Lung (tissue), 12 donors: Measurements from ENCODE around the gene TBATA. TPM values are rescaled to one million over a fixed set of nuclear protein-coding genes. Genes with fewer than 3 reads are reported as not detected.

ENCODE experiments used
- ATAC-seq: fragments of 200-7000 bp; cut with Tn5 transposase; one replicate; pipeline ENCODE4 v1.9.1; 2020; ENCODE audit warnings: moderate number of reproducible peaks; ENCODE audit not compliant: insufficient read depth, low FRiP score
- DNase-seq, 3 donors: peaks; one replicate each; pipeline ENCODE4 v3.0.0-alpha.2; 2013 to 2017
- H3K27ac ChIP-seq, 2 donors: one replicate each; pipeline ENCODE4 v1.5.1; 2013; ENCODE audit warnings: mild to moderate bottlenecking in 2 of 2, moderate library complexity in 2 of 2, control low read depth in 1 of 2, inconsistent platforms in 1 of 2, low read depth in 1 of 2, low read length in 1 of 2
- H3K27me3 ChIP-seq, 3 donors: one replicate each; pipeline ENCODE4 v1.5.1; 2013; ENCODE audit warnings: low read length in 2 of 3; ENCODE audit not compliant: control insufficient read depth in 3 of 3, insufficient read depth in 3 of 3
- H3K36me3 ChIP-seq, 4 donors: one replicate each; pipeline ENCODE4 v1.5.1; 2013; ENCODE audit warnings: low read length in 4 of 4, mild to moderate bottlenecking in 1 of 4, moderate library complexity in 1 of 4; ENCODE audit not compliant: control insufficient read depth in 4 of 4, insufficient read depth in 4 of 4
- H3K4me1 ChIP-seq, 5 donors: one replicate each; pipeline ENCODE4 v1.5.1; 2013; ENCODE audit warnings: low read length in 5 of 5, mild to moderate bottlenecking in 2 of 5, moderate library complexity in 1 of 5; ENCODE audit not compliant: control insufficient read depth in 5 of 5, insufficient read depth in 5 of 5
- H3K4me3 ChIP-seq: one replicate; pipeline ENCODE4 v1.5.1; 2013; ENCODE audit warnings: mild to moderate bottlenecking, control low read depth, moderate library complexity
- H3K9ac ChIP-seq, 2 donors: one replicate each; pipeline ENCODE4 v1.5.1; 2013; ENCODE audit warnings: low read length in 2 of 2, control low read depth in 1 of 2; ENCODE audit not compliant: insufficient read depth in 1 of 2
- H3K9me3 ChIP-seq, 4 donors: one replicate each; pipeline ENCODE4 v1.5.1; 2013; ENCODE audit warnings: low read length in 3 of 4, mild to moderate bottlenecking in 1 of 4, moderate library complexity in 1 of 4; ENCODE audit not compliant: control insufficient read depth in 4 of 4, insufficient read depth in 3 of 4
- WGBS, 2 donors: extraction: QIAGEN DNeasy Blood & Tissue Kit; methylation state at CpG; one replicate each; pipeline ENCODE4 v1.1.7; 2013; 5-methylcytosine and 5-hydroxymethylcytosine counted together
- polyA plus RNA-seq, 2 donors: library from polyadenylated mRNA; stranded (reverse); fragments of 200-250 nt; gene quantifications; one replicate each; pipeline ENCODE4 v1.2.1, GENCODE V29; 2013
- total RNA-seq, 2 donors: library from RNA; depleted of rRNA in 1 of 2; stranded (reverse); fragments of >200 nt in 1 of 2; gene quantifications; one replicate each; pipeline ENCODE4 v1.2.1, GENCODE V29; 2014 to 2021
- TF ChIP-seq, protein P1 (sequence below): IDR thresholded peaks from 2 replicates; pipeline ENCODE4 v1.5.1; 2012; ENCODE audit warnings: mild to moderate bottlenecking; ENCODE audit errors: control extremely low read depth, extremely low read depth
- donor health status: control.
- donor health status: control.
- donor health status: Bipolar disorder and iron deficiency.
- donor health status: healthy.
- donor health status: DM: yes; HTN: yes; CAD: no.

Gene TBATA
- total and polyA plus RNA-seq, 4 donors: not detected

DNA sequence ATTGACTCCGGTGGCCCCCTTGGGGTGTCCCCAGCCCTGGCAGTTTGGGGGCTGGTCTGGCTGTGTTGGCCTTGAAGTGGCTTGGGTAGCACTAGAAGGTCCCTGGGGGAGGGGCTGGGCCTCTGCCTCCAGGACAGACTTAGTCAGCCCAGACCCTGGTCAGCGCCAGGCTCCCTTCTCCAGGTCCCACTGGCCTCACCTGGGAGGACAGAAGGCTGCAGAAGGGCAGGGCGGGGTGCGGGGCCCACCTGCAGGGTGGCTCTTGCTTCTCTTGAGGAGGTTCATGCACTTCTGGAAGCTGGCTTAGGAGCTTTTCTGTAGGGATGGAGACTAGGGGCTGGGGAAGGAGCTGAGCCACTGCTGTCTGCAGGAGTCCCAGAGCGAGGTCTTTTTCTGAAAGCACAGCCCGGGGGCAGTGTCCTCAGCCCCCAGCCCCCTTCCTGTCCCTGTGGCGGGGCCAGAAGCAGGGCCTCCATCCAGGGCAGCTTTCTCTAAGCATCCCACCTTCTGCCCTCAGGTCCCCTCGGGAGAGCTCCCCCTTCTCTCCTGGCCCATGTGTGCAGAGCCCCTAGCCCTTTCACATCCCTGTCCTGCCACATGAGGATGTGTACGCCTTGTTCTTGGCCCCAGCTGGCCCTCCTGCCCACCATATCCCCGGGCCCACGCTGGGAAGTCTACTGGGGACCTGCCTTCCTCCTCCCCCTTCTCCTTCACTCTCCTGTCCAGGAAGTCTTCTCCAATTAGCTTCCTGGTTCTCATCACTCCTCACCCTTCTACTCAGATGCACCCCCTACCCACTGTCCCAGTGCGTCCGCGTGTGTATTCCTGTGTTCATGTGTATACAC lies 11.0 kb downstream of the TBATA start:
- no peak overlapping the region for H3K9ac ChIP-seq
- WGBS, 2 donors: 87 to 88% methylated on average over 14 of the region's 14 CpGs
- no peak overlapping the region for H3K27ac ChIP-seq
- H3K4me3 ChIP-seq: no peak overlapping the region
- TF ChIP-seq, protein P1, sequence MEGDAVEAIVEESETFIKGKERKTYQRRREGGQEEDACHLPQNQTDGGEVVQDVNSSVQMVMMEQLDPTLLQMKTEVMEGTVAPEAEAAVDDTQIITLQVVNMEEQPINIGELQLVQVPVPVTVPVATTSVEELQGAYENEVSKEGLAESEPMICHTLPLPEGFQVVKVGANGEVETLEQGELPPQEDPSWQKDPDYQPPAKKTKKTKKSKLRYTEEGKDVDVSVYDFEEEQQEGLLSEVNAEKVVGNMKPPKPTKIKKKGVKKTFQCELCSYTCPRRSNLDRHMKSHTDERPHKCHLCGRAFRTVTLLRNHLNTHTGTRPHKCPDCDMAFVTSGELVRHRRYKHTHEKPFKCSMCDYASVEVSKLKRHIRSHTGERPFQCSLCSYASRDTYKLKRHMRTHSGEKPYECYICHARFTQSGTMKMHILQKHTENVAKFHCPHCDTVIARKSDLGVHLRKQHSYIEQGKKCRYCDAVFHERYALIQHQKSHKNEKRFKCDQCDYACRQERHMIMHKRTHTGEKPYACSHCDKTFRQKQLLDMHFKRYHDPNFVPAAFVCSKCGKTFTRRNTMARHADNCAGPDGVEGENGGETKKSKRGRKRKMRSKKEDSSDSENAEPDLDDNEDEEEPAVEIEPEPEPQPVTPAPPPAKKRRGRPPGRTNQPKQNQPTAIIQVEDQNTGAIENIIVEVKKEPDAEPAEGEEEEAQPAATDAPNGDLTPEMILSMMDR: no peak
- no peaks in the 10 kb centered on the region for H3K36me3 ChIP-seq
- peaks cover 0 to 5% (median 0%) of the 10 kb centered on the region in 5 donors for H3K4me1 ChIP-seq
- no peak for DNase-seq
- no peaks in the 10 kb centered on the region for H3K27me3 ChIP-seq
- ATAC-seq: no peak
- no peaks in the 10 kb centered on the region for H3K9me3 ChIP-seq

DNA sequence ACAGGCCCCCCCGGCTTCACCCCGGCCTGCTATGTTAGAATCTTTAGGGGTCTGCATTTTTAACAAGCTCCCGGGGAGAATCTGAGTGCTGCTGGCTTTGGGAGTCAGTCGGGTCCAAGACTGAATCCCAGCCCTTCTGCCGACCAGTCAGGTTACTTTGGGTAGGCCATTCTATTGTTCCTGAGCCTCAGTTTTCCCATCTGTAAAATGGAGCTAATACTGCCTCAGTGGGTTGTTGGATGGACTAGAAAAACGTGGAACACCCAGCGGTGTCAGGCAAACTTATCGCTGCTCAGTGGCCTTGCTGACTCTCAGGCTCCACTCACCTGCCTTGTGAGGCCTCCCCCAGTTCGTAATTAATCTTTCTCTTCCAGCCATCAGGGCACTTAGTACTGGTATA lies 11.7 kb downstream of the TBATA start:
- no peak overlapping the region for H3K9ac ChIP-seq
- no peaks in the 10 kb centered on the region for H3K9me3 ChIP-seq
- no peak for DNase-seq
- no peak overlapping the region for H3K27ac ChIP-seq
- WGBS, 2 donors: 81 to 87% methylated on average over 9 of the region's 9 CpGs
- ATAC-seq: no peak
- no peaks in the 10 kb centered on the region for H3K27me3 ChIP-seq
- no peak overlapping the region for H3K4me3 ChIP-seq
- peaks cover 0 to 5% (median 0%) of the 10 kb centered on the region in 5 donors for H3K4me1 ChIP-seq
- no peaks in the 10 kb centered on the region for H3K36me3 ChIP-seq
- TF ChIP-seq, protein P1: no peak

DNA sequence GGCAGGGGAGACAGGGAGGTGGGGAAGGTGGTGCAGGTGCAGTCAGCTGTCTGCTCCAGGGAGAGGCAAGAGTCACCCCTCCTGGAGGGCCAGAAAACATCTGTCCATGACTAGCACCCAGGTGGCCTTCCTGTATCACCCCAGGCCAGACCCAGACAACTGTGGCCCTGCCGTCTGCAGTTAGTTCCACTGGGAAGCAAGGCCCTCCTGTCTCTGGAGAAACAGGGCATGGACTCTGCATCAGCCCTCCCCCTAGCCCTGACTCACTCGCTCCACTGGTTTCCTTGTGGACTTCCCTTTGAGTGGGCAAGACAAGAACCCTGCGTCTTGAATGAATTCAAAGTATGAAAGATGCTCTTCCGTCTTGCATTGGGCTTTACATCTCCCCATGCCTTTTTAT lies 12.6 kb downstream of the TBATA start:
- Histone ChIP-seq H3K36me3 (no peaks in the 10 kb centered on the region), H3K27ac (no peak overlapping the region), H3K4me3 (no peak overlapping the region), H3K9me3 (no peaks in the 10 kb centered on the region), H3K27me3 (no peaks in the 10 kb centered on the region), H3K4me1 (peaks cover 0 to 5% (median 0%) of the 10 kb centered on the region in 5 donors), H3K9ac (no peak overlapping the region)
- TF ChIP-seq, protein P1: no peak
- WGBS, 2 donors: 88 to 92% methylated on average over 4 of the region's 4 CpGs
- ATAC-seq (no peak), DNase-seq (no peak)
